CD4-positive, alpha-beta memory T cell (primary cell): ENCODE data around the gene TRPC4. TPM values are rescaled to one million over a fixed set of nuclear protein-coding genes. Genes with fewer than 3 reads are reported as not detected.

Experiments used
- CTCF ChIA-PET: fragments of 350-600 bp; sonication (Branson Sonifier 250); formaldehyde crosslinking; loops from one replicate; lab custom pipeline; 2021; ENCODE audit warnings: inconsistent platforms; ENCODE audit not compliant: partially characterized antibody; lab: Charles Lee
- POLR2A ChIA-PET: fragments of 350-600 bp; sonication (Branson Sonifier 250); formaldehyde crosslinking; loops from one replicate; lab custom pipeline; 2021; ENCODE audit not compliant: partially characterized antibody; lab: Charles Lee
- DNase-seq, 5 donors: peaks; one replicate each; pipeline versions ENCODE4 v3.0.0 to v3.0.0-alpha.2; 2020 to 2022; ENCODE audit warnings: mixed read lengths in 1 of 5
- H3K27ac ChIP-seq: one replicate; pipeline ENCODE4 v1.7.0; 2013; ENCODE audit warnings: low read depth, low read length
- H3K27me3 ChIP-seq: 2 replicates; pipeline ENCODE4 v1.7.0; 2013; ENCODE audit warnings: mild to moderate bottlenecking, low read length, moderate library complexity; ENCODE audit not compliant: insufficient read depth
- H3K36me3 ChIP-seq: 2 replicates; pipeline ENCODE4 v1.7.0; 2013; ENCODE audit warnings: mild to moderate bottlenecking, low read length, moderate library complexity; ENCODE audit not compliant: insufficient read depth
- H3K4me1 ChIP-seq: 2 replicates; pipeline ENCODE4 v1.7.0; 2013; ENCODE audit warnings: mild to moderate bottlenecking, low read length, moderate library complexity; ENCODE audit not compliant: insufficient read depth
- H3K4me3 ChIP-seq, 2 donors: one replicate each; pipeline ENCODE4 v1.7.0; 2013; ENCODE audit warnings: low read length in 2 of 2, mild to moderate bottlenecking in 1 of 2
- H3K9me3 ChIP-seq, 2 donors: one replicate each; pipeline ENCODE4 v1.7.0; 2013; ENCODE audit warnings: low read length in 2 of 2, control low read depth in 1 of 2; ENCODE audit not compliant: control insufficient read depth in 1 of 2
- H3K27ac Mint-ChIP-seq, 7 donors: one replicate each; pipeline ENCODE4 v1.8.0; 2020 to 2021; ENCODE audit warnings: mixed read lengths in 7 of 7, mild to moderate bottlenecking in 6 of 7, inconsistent platforms in 3 of 7, moderate library complexity in 3 of 7
- H3K27me3 Mint-ChIP-seq, 2 donors: one replicate each; pipeline ENCODE4 v1.8.0; 2020 to 2021; ENCODE audit warnings: mixed read lengths in 2 of 2
- H3K36me3 Mint-ChIP-seq, 2 donors: one replicate each; pipeline ENCODE4 v1.8.0; 2020 to 2021; ENCODE audit warnings: mixed read lengths in 2 of 2, inconsistent platforms in 1 of 2, mild to moderate bottlenecking in 1 of 2
- H3K4me1 Mint-ChIP-seq, 4 donors: one replicate each; pipeline ENCODE4 v1.8.0; 2020 to 2021; ENCODE audit warnings: mixed read lengths in 4 of 4, mild to moderate bottlenecking in 1 of 4
- H3K4me3 Mint-ChIP-seq, 8 donors: one replicate each; pipeline ENCODE4 v1.8.0; 2020 to 2021; ENCODE audit warnings: mixed read lengths in 8 of 8, mild to moderate bottlenecking in 7 of 8, moderate library complexity in 6 of 8, inconsistent platforms in 3 of 8
- H3K9me3 Mint-ChIP-seq, 8 donors: one replicate each; pipeline ENCODE4 v1.8.0; 2020 to 2021; ENCODE audit warnings: mixed read lengths in 8 of 8, mild to moderate bottlenecking in 5 of 8, inconsistent platforms in 3 of 8, moderate library complexity in 1 of 8
- intact Hi-C: fragments of 100-400 bp; cut with micrococcal nuclease; formaldehyde crosslinking; loops from one replicate; pipeline ENCODE4 v1.15.1; 2023
- polyA plus RNA-seq, 2 donors: library from polyadenylated mRNA; unstranded; fragments of 300-500 nt; fragmentation: Illumina TruSeq; gene quantifications; one replicate each; pipeline ENCODE4 v1.2.3, GENCODE V29; 2021
- total RNA-seq, 2 experiments: library from RNA; stranded (reverse); gene quantifications; one replicate each; pipeline ENCODE4 v1.2.3, GENCODE V29; 2021

TRPC4 gene
- total and polyA plus RNA-seq, 4 experiments from 2014 or later, result not detected

DNA sequence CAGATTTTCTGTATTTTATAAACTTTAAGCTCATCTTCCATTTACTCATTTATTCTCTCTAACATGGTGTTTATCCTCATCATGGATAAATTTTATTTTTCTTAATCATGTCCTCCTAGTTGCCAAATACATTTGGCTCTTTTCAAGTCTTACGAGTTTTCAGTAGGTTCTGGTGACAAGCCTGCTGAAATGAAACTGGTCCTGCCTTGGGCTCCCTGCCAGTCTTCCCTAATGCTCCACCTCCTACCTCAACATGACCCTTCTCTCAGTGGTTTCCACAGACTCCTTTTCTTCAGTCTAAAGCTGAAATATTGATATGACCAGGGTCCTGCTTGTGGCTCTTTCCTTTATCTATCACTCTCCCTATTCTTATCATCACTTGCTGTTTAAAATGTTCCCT is 81.2 kb downstream of the TRPC4 start:
- POLR2A ChIA-PET, result no interaction called here
- CTCF ChIA-PET, result no interaction called here
- H3K4me1 ChIP-seq, result no peaks in the 10 kb centered on the region
- Mint-ChIP-seq H3K27ac (no peak overlapping the region), H3K36me3 (no peaks in the 10 kb centered on the region), H3K27me3 (no peaks in the 10 kb centered on the region), H3K4me3 (no peak overlapping the region), H3K4me1 (no peaks in the 10 kb centered on the region), H3K9me3 (peaks cover 0 to 5% (median under 1%) of the 10 kb centered on the region in 8 donors)
- H3K9me3 ChIP-seq, result no peaks in the 10 kb centered on the region
- no peaks in the 10 kb centered on the region for H3K36me3 ChIP-seq
- H3K27ac ChIP-seq, result no peak overlapping the region
- no peaks in the 10 kb centered on the region for H3K27me3 ChIP-seq
- H3K4me3 ChIP-seq, result no peak overlapping the region
- no peak for DNase-seq
- intact Hi-C loops, result no loop called here

DNA sequence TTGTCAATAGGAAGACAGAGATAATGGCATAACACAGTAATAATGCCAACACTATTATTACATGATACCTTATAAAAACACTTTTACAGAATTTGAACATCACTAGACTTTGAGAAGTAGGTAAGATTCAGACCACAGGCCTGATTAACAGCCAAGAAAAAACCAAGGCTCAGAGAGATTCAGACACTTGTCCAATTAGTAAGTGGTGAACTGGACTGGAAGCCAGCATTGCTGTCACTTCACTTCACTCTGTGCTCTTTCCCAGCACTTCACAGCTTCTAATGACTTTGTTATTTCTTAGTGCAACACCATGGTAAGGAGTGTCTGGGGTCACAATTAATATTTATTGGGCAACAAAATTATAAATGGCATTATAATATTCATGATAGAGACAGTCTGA is 91.9 kb downstream of the TRPC4 start:
- POLR2A ChIA-PET, result no interaction called here
- DNase-seq, result no peak
- H3K4me1 ChIP-seq, result no peaks in the 10 kb centered on the region
- intact Hi-C loops, result no loop called here
- H3K4me3 Mint-ChIP-seq, result no peak overlapping the region
- H3K9me3 Mint-ChIP-seq, result peaks cover 0 to 1% (median 0%) of the 10 kb centered on the region in 8 donors
- H3K27ac ChIP-seq, result no peak overlapping the region
- no peaks in the 10 kb centered on the region for H3K27me3 Mint-ChIP-seq
- CTCF ChIA-PET, result no interaction called here
- H3K9me3 ChIP-seq, result no peaks in the 10 kb centered on the region
- no peaks in the 10 kb centered on the region for H3K36me3 Mint-ChIP-seq
- no peaks in the 10 kb centered on the region for H3K4me1 Mint-ChIP-seq
- H3K36me3 ChIP-seq, result no peaks in the 10 kb centered on the region
- no peak overlapping the region for H3K4me3 ChIP-seq
- H3K27ac Mint-ChIP-seq, result no peak overlapping the region
- H3K27me3 ChIP-seq, result no peaks in the 10 kb centered on the region

DNA sequence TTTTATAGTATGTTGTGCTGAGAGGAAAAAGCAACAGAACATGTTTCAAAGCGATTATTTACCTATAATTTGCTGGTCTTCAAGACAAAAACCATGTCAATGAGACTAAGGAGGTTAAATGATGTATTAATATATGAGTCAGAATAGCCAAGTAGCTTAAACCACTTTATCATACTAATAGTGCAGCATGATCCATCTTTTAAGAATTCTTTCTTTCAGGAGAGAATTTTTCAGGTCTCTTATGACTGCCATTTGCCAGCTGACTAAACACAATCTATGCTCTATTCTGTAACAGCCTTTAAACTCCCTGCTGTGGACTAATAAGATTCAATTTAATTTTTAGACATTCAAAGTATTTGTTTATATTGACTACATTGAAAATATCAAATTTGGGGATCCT is 93.7 kb downstream of the TRPC4 start:
- no peak for DNase-seq
- Histone ChIP-seq H3K27ac (no peak overlapping the region), H3K9me3 (no peaks in the 10 kb centered on the region), H3K4me1 (no peaks in the 10 kb centered on the region), H3K27me3 (no peaks in the 10 kb centered on the region), H3K36me3 (no peaks in the 10 kb centered on the region), H3K4me3 (no peak overlapping the region)
- no peak overlapping the region for H3K27ac Mint-ChIP-seq
- H3K9me3 Mint-ChIP-seq, result no peaks in the 10 kb centered on the region
- intact Hi-C loops, result no loop called here
- H3K36me3 Mint-ChIP-seq, result no peaks in the 10 kb centered on the region
- H3K4me1 Mint-ChIP-seq, result no peaks in the 10 kb centered on the region
- H3K27me3 Mint-ChIP-seq, result no peaks in the 10 kb centered on the region
- ChIA-PET POLR2A (no interaction called here), CTCF (no interaction called here)
- no peak overlapping the region for H3K4me3 Mint-ChIP-seq

DNA sequence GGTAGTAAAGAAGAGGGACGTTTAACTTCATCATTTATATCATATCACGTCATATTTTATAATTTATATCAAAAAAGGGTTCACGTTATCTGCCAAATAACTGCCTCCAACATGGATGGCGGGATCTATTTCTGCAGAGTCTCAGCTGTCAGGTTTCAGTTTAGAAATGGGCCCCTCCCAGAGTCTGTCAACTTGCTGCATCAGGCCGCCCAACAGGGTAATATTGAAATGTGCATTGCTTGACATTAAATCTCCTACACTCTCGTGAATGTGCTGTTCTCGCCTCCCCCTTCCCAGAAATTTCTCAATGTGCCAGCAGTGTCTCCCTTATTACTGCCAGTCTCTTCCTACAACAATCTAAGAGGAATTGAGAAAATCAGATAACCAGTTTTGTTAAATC is 96.9 kb downstream of the TRPC4 start:
- ChIA-PET CTCF (no interaction called here), POLR2A (no interaction called here)
- no peak for DNase-seq
- H3K27me3 ChIP-seq, result no peaks in the 10 kb centered on the region
- no peak overlapping the region for H3K27ac Mint-ChIP-seq
- H3K36me3 ChIP-seq, result no peaks in the 10 kb centered on the region
- H3K4me3 Mint-ChIP-seq, result no peak overlapping the region
- no peak overlapping the region for H3K27ac ChIP-seq
- H3K36me3 Mint-ChIP-seq, result no peaks in the 10 kb centered on the region
- H3K9me3 ChIP-seq, result no peaks in the 10 kb centered on the region
- H3K4me3 ChIP-seq, result no peak overlapping the region
- no peaks in the 10 kb centered on the region for H3K9me3 Mint-ChIP-seq
- no peaks in the 10 kb centered on the region for H3K4me1 ChIP-seq
- H3K27me3 Mint-ChIP-seq, result no peaks in the 10 kb centered on the region
- no peaks in the 10 kb centered on the region for H3K4me1 Mint-ChIP-seq
- intact Hi-C loops, result no loop called here

DNA sequence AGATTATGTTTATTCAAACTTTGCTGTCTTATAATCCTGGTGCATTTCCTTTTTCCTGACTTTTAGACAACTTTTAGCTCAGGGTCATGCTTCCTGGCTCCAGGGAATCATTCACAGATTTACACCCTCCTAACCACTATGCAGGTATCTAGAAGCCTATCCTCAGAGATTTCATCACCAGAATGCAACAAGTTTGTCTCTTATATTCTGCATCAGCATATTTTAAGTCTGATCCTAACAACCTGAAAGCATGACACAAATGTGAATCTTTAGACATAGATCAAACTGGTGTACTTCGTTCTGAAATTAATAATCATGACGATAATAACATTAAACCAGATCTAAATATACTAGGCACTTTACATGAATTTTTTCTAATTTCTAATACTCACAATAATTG is 100.0 kb downstream of the TRPC4 start:
- Mint-ChIP-seq H3K9me3 (no peaks in the 10 kb centered on the region), H3K4me1 (no peaks in the 10 kb centered on the region), H3K36me3 (no peaks in the 10 kb centered on the region), H3K27me3 (no peaks in the 10 kb centered on the region), H3K4me3 (no peak overlapping the region), H3K27ac (no peak overlapping the region)
- Histone ChIP-seq H3K27me3 (no peaks in the 10 kb centered on the region), H3K4me3 (no peak overlapping the region), H3K27ac (no peak overlapping the region), H3K4me1 (no peaks in the 10 kb centered on the region), H3K36me3 (no peaks in the 10 kb centered on the region), H3K9me3 (no peaks in the 10 kb centered on the region)
- ChIA-PET POLR2A (no interaction called here), CTCF (no interaction called here)
- intact Hi-C loops, result loop anchor here (5.0 kb wide), 1 partner anchor 813 kb away; no protein-coding TSS in a partner anchor
- DNase-seq, result no peak

DNA sequence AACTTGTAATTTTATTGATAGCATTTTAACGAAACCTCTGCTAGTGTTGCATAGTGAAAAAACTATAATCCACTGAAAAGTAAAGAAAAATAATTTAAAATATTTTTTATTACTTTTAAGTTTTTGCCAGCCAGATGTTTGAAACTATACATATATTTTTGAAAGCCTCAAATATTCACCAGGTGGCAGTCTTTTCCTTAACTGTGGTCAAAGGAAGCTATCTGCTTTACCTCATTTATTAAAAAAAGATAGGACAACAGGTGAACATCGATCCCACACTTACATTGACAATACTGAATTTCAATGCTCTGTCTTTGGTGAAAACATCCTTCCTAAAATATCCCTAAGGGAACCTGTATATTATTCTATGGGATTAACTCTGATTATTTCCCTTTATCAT is 100.5 kb downstream of the TRPC4 start:
- H3K4me1 ChIP-seq, result no peaks in the 10 kb centered on the region
- no peak for DNase-seq
- H3K9me3 ChIP-seq, result no peaks in the 10 kb centered on the region
- H3K27ac ChIP-seq, result no peak overlapping the region
- CTCF ChIA-PET, result no interaction called here
- Mint-ChIP-seq H3K36me3 (no peaks in the 10 kb centered on the region), H3K27me3 (no peaks in the 10 kb centered on the region), H3K27ac (no peak overlapping the region), H3K9me3 (no peaks in the 10 kb centered on the region), H3K4me1 (no peaks in the 10 kb centered on the region), H3K4me3 (no peak overlapping the region)
- no peak overlapping the region for H3K4me3 ChIP-seq
- intact Hi-C loops, result loop anchor here (5.0 kb wide), 1 partner anchor 813 kb away; no protein-coding TSS in a partner anchor
- no peaks in the 10 kb centered on the region for H3K27me3 ChIP-seq
- H3K36me3 ChIP-seq, result no peaks in the 10 kb centered on the region
- POLR2A ChIA-PET, result no interaction called here

DNA sequence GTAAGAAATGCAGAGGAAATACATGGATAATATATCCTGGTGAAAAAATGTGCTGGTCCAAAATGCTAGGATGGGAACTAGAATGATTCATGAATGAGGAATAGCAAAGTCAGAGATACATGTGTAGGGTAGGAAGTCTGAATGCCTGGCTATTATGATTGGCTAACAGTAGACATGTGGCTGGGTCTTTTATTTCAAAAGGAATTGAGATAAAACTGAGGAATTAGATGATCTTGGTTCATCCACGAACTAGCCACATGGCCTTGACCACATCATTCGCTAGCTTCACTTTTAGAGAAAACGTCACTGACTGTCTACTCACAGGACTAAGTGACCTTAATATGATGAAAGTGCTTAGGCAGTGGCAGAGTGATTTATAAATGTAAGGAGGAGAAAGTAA is 103.1 kb downstream of the TRPC4 start:
- intact Hi-C loops, result loop anchor here (5.0 kb wide), 1 partner anchor 816 kb away; no protein-coding TSS in a partner anchor
- POLR2A ChIA-PET, result no interaction called here
- CTCF ChIA-PET, result no interaction called here
- Histone ChIP-seq H3K9me3 (no peaks in the 10 kb centered on the region), H3K27ac (no peak overlapping the region), H3K27me3 (no peaks in the 10 kb centered on the region), H3K36me3 (no peaks in the 10 kb centered on the region), H3K4me1 (no peaks in the 10 kb centered on the region), H3K4me3 (no peak overlapping the region)
- H3K27ac Mint-ChIP-seq, result no peak overlapping the region
- DNase-seq, result no peak
- no peak overlapping the region for H3K4me3 Mint-ChIP-seq
- no peaks in the 10 kb centered on the region for H3K36me3 Mint-ChIP-seq
- no peaks in the 10 kb centered on the region for H3K4me1 Mint-ChIP-seq
- peaks cover 0 to 2% (median 0%) of the 10 kb centered on the region in 8 donors for H3K9me3 Mint-ChIP-seq
- H3K27me3 Mint-ChIP-seq, result no peaks in the 10 kb centered on the region

DNA sequence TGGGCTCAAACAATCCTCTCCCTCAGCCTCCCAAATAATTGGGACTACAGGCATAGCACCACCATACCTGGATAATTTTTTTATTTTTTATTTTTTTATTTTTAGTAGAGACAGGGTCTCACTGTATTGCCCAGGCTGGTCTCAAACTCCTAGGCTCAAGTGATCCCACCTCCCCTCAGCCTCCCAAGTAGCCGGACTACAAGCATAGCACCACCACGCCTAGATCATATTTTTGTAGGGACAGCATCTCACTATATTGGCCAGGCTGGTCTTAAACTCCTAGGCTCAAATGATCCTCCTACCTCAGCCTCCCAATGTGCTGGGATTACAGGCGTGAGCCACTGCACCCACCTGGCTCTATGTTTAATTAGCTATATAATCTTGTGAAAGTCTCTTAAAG is 114.2 kb downstream of the TRPC4 start:
- Histone ChIP-seq H3K4me3 (no peak overlapping the region), H3K27ac (no peak overlapping the region), H3K27me3 (no peaks in the 10 kb centered on the region), H3K9me3 (no peaks in the 10 kb centered on the region), H3K4me1 (no peaks in the 10 kb centered on the region), H3K36me3 (no peaks in the 10 kb centered on the region)
- ChIA-PET CTCF (no interaction called here), POLR2A (no interaction called here)
- H3K27ac Mint-ChIP-seq, result no peak overlapping the region
- intact Hi-C loops, result no loop called here
- DNase-seq, result no peak
- H3K27me3 Mint-ChIP-seq, result no peaks in the 10 kb centered on the region
- H3K9me3 Mint-ChIP-seq, result peaks cover 0 to 4% (median 0%) of the 10 kb centered on the region in 8 donors
- no peak overlapping the region for H3K4me3 Mint-ChIP-seq
- no peaks in the 10 kb centered on the region for H3K4me1 Mint-ChIP-seq
- H3K36me3 Mint-ChIP-seq, result no peaks in the 10 kb centered on the region
